OCI-LY3 (cell line): ENCODE results near the gene KLHL1.

Experiments
- EZH2phosphoT487 ChIP-seq: fragments of 200-600 bp; shearing (Covaris generic); IDR thresholded peaks from 2 replicates; pipeline ENCODE4 v1.6.1; 2018; ENCODE audit warnings: antibody characterized with exemption, mixed run types, low read depth
- TF ChIP-seq, protein P1 (sequence below): fragments of 200-600, 300-600 bp; sonication (generic); IDR thresholded peaks from 2 replicates; pipeline ENCODE4 v1.5.1; 2014; ENCODE audit warnings: antibody characterized with exemption, low read length, low read depth

DNA sequence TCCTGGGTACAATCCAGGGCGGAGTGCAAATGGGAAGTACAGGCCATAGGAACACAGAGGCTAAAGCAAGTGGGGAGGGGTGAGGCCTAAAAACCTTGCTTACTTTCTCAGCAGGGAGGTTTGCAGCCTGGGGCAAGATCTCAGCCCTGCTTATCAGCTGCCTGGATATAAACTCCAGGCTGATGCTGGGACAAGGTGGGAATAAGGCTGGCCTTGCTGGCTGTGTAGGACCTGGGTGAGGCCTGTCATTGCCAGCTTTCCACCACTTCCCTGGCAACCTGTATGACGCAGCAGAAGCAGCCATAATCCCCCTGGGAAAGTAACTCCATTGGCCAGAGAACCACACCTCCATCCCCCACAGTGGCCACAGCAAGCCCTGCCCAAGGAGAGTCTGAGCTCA is 279.7 kb downstream of the KLHL1 start:
- TF ChIP-seq, protein P1, sequence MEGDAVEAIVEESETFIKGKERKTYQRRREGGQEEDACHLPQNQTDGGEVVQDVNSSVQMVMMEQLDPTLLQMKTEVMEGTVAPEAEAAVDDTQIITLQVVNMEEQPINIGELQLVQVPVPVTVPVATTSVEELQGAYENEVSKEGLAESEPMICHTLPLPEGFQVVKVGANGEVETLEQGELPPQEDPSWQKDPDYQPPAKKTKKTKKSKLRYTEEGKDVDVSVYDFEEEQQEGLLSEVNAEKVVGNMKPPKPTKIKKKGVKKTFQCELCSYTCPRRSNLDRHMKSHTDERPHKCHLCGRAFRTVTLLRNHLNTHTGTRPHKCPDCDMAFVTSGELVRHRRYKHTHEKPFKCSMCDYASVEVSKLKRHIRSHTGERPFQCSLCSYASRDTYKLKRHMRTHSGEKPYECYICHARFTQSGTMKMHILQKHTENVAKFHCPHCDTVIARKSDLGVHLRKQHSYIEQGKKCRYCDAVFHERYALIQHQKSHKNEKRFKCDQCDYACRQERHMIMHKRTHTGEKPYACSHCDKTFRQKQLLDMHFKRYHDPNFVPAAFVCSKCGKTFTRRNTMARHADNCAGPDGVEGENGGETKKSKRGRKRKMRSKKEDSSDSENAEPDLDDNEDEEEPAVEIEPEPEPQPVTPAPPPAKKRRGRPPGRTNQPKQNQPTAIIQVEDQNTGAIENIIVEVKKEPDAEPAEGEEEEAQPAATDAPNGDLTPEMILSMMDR = no peak
- TF ChIP-seq EZH2phosphoT487 = no peak
